Cardiac septum (tissue), 1 donor: Measurements from ENCODE around the gene CEPT1. TPM values are rescaled to one million over a fixed set of nuclear protein-coding genes. Genes with fewer than 3 reads are reported as not detected.

Experiments used
- DNase-seq: peaks from one replicate; pipeline ENCODE4 v3.0.0-alpha.2; 2020; ENCODE audit warnings: low spot score
- intact Hi-C: fragments of 100-400 bp; cut with DNase I; formaldehyde crosslinking; loops from one replicate; pipeline ENCODE4 v1.14.0; 2022
- total RNA-seq: library from RNA; stranded (reverse); fragmentation: NEBNext Ultra II Directional; extraction: Animal tissue kit (Norgen Biotek cat#: 25700); gene quantifications from one replicate; pipeline ENCODE4 v1.2.1, GENCODE V29; 2021
- donor health status: DM: no; HTN: no; CAD: no.

Gene CEPT1
- total RNA-seq, 1 donor from 2014 or later = 14.3 TPM

DNA sequence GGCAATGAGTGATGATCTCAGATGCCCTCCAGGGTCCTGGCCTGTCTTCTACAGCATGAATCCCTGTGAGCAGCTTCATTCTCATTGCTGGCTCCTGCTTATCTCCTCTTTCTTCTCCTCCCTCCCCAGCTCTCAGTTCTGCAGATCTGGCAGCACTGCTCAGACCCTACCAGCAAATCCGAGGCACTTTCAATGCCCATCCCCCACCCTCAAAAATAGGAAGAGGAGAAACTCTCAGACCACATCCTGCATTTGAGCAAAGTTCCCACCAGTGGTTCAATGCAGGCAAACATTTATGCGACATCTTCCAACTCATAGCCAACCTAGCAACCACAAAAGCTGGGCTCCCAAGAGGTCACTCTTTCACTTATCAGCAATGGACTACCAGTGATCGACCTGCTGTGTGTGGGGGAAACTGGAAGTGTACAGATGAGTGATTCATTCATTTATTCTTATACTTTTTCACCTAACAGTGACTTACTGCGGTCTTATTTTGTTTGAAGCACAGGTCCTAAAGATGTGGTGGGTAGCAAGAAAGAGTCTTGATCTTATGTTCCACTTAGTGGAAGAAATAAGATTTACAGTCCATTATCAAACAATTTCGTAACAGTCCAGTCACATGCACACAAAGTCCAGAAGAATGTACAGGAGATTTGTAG is 81.7 kb downstream of the CEPT1 start:
- intact Hi-C loops = loop anchor here (2.0 to 10.0 kb wide), 3 partner anchors 179 to 543 kb away; no protein-coding TSS in a partner anchor

GRCh38 chr1:111222308-111223125 is 82.5 kb downstream of the CEPT1 start:
- DNase-seq = peak; percentile 88
- intact Hi-C loops = loop anchor here (1.0 to 10.0 kb wide), 4 partner anchors 112 to 542 kb away; no protein-coding TSS in a partner anchor

More for the DNA sequence above, 81.7 kb downstream of the CEPT1 start:
- DNase-seq = no peak

- intact Hi-C loops = loop anchor here (1.0 to 10.0 kb wide), 4 partner anchors 111 to 542 kb away; no protein-coding TSS in a partner anchor
- no peak for DNase-seq
Observed at GRCh38 chr1:111223126-111223685, 83.2 kb downstream of the CEPT1 start.

DNA sequence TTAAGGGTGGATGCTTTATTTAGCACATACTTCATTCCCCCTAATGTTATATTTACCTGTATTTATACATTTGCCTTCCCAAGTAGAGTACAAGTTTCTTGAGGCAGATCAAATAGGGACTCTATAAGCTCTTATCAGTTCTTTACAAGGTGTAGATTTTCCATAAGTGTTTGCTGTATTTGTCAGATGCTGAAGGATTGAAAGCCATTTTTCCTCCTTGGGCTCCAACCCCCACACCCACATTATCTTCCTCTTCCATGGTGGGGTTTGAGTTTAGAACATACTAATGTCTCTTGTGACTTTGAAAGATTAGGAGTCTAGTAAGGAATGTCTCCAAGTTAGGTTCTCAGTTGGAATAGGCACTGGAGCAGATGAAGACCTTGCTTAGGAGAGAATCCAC is 85.1 kb downstream of the CEPT1 start:
- intact Hi-C loops = loop anchor here (10.0 kb wide), 2 partner anchors 430 to 540 kb away; no protein-coding TSS in a partner anchor
- no peak for DNase-seq

DNA sequence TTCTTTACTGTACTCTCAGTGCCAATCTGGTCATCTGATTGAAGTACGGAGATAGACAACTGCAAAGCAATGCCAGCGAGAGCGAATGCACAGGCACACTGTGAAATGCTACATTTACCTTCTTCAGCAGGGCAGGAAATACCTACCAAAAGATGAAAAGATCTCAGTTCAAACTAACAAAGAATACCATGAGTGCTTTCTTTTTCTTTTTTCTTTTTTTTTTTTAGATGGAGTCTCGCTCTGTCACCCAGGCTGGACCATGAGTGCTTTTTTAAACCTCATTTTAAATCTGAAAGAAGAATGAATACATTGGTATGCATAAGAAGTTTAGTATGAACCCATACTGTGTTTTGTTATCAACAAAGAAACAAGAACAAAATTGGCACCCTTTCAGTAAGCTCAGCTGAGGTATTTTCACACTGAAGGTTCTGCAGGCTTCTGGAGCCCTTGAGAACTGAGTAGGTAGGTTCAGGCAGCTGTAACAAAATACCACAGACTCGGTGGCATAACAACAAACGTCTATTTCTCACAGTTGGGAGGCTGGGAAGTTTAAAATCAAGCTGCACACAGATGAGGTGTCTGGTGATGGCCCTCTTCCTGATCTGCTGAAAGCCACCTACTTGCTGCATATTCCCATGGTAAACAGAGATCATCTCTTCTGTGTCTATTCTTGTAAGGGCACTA is 85.8 kb downstream of the CEPT1 start:
- no peak for DNase-seq
- intact Hi-C loops = loop anchor here (10.0 kb wide), 2 partner anchors 429 to 539 kb away; no protein-coding TSS in a partner anchor

DNA sequence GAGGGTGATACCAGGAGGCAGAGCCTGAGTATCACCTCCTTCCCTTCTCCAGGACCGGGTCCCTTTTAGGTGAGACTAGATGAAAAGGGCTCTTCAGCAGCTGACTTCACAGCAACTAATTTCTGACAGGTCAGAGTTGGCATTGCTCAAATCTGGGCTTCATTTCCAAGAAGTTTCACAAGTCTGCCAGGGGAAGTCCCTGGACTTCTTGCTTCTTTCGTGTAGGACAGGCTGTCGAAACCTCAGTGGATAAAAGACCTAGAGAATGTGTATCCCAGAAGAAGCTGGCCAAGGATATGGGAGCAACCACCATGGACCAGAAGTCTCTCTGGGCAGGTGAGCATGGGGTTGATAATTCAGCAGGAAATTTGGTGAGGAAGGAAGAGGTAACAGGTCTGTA is 87.4 kb downstream of the CEPT1 start, which contains the start of gene CHI3L2:
CHI3L2 (plus strand) TSS at position 280 of the 400 bp plus-strand sequence; CDS start at position 297, 17 bp downstream.
- DNase-seq = no peak
- intact Hi-C loops = loop anchor here (10.0 kb wide), 2 partner anchors 427 to 537 kb away; no protein-coding TSS in a partner anchor

DNA sequence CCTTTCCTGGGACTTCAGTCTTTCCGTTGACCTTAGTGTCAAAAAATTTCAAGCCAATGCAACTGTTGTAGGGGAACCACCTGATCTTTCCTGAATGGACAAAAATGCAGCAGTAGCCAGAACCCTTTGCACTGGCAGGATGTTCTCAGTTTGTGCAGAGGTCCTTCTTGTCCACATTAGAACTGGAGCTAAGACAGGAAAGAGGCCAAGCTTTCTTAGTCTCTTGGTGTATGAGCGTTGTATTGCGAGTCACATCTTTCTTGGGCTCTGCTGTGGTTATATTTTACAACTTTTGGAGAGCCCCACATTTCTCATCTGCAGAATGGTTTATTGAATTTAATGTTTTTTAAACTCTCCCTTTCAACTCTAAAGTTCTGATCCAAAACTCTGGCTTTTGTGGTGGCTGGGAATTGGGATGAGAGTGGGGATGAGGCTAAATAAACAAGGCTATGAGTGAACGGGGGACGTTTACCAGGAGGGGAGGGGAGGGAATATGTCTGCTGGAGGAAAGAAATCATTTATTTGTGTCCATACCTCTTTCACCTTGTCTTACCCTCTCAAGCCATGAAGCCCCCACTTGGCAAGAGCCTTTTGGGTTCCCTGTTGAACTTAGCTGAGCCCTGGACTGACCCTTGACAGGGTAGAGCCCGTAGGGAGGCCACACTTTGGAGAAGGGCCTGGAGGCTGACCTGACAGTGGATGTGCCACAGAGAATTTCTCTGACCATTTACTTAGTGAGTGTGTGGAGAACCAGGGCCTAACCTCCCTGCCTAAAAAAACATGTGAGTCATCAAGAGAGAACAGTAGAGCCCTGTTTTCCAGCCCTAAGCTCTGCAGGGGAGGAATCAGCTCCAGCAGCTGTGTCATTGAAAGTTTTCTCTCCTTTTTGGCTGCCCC is 88.1 kb downstream of the CEPT1 start:
- DNase-seq = no peak
- intact Hi-C loops = loop anchor here (10.0 kb wide), 2 partner anchors 427 to 537 kb away; no protein-coding TSS in a partner anchor

- intact Hi-C loops = loop anchor here (10.0 kb wide), 2 partner anchors 426 to 536 kb away; no protein-coding TSS in a partner anchor
- no peak for DNase-seq
Observed at GRCh38 chr1:111228748-111229126, 88.7 kb downstream of the CEPT1 start.

GRCh38 chr1:111232134-111232533 is 92.1 kb downstream of the CEPT1 start:
- DNase-seq = no peak
- intact Hi-C loops = no loop called here

DNA sequence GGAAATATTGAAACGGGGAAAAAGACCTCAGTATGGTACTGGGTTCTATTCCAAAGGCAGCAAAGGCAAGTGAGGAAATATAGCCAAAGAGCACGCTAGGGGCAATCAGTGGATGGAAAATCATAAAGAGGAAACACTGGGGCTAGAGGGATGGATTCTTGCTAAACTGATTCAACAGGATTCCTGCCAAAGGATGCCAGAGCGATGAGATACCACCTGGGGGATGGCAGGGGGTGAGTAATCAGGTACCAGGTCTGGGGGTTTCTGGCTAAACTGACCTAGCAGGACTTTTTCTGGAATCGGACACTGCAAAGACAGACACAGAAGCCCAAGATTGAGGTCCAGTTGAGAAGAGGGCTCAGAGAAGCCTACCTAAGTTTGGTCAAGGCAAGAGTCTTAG is 94.2 kb downstream of the CEPT1 start:
- no peak for DNase-seq
- intact Hi-C loops = no loop called here

Other genes with a start within 250 kb of the CEPT1 start
- 16.5 TPM for gene LRIF1, start 176.3 kb upstream of the CEPT1 start, total RNA-seq
- 26.1 TPM for gene DRAM2, start 130 bp upstream of the CEPT1 start, total RNA-seq
- gene DENND2D, start 60.4 kb downstream of the CEPT1 start, total RNA-seq = 1.6 TPM
- 0.57 TPM for gene CHI3L2, start 87.5 kb downstream of the CEPT1 start, total RNA-seq
- gene CHIA, start 150.6 kb downstream of the CEPT1 start, total RNA-seq = not detected